SU-DHL-6 (cell line): Measurements from ENCODE around the gene PHOSPHO2.

Source experiments
- EZH2phosphoT487 ChIP-seq: fragments of 200-600 bp; sonication (generic), shearing (Covaris generic); conservative IDR thresholded peaks from 2 replicates; pipeline ENCODE4 v1.6.1; 2018; ENCODE audit warnings: mild to moderate bottlenecking, antibody characterized with exemption, low read length, moderate library complexity, mixed read lengths
- TF ChIP-seq, protein P1 (sequence below): fragments of 200-600 bp; sonication (generic); IDR thresholded peaks from one replicate; pipeline ENCODE4 v1.5.1; 2017; ENCODE audit warnings: antibody characterized with exemption, mild to moderate bottlenecking, low read length, moderate library complexity; ENCODE audit not compliant: insufficient read depth, poor library complexity, severe bottlenecking

DNA sequence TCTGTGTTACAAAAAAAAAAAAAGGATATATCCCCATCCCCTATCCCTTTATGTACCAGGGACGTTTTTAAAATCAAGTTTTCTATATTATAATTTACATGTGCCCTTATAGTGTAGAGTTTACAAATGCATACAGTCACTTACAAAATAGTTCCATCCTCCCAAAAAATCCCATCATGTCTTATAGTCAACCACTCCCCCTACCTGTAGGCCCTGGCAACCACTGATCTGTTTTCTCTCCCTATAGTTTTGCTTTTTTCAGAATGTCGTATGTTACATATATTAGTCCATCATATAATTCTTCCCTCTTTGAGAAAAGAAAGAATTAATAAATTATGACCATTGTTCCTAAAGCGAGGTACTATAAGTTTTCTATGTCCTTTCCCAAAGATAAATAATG lies 17.9 kb upstream of the PHOSPHO2 start:
- TF ChIP-seq, protein P1, sequence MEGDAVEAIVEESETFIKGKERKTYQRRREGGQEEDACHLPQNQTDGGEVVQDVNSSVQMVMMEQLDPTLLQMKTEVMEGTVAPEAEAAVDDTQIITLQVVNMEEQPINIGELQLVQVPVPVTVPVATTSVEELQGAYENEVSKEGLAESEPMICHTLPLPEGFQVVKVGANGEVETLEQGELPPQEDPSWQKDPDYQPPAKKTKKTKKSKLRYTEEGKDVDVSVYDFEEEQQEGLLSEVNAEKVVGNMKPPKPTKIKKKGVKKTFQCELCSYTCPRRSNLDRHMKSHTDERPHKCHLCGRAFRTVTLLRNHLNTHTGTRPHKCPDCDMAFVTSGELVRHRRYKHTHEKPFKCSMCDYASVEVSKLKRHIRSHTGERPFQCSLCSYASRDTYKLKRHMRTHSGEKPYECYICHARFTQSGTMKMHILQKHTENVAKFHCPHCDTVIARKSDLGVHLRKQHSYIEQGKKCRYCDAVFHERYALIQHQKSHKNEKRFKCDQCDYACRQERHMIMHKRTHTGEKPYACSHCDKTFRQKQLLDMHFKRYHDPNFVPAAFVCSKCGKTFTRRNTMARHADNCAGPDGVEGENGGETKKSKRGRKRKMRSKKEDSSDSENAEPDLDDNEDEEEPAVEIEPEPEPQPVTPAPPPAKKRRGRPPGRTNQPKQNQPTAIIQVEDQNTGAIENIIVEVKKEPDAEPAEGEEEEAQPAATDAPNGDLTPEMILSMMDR: no peak
- TF ChIP-seq EZH2phosphoT487: no peak
